DND-41 (cell line): ENCODE data around the gene DCLRE1B.

Source experiments
- ATAC-seq: fragments of 200-7000 bp; cut with Tn5 transposase; 3 replicates; pipeline ENCODE4 v1.9.1; 2021; ENCODE audit warnings: low read depth; ENCODE audit not compliant: insufficient read depth
- DNase-seq: peaks from one replicate; pipeline ENCODE4 v3.0.0-alpha.2; 2020
- H2AFZ ChIP-seq: 2 replicates; pipeline ENCODE4 v1.6.0; 2012; ENCODE audit warnings: low read depth, low read length
- H3K27ac ChIP-seq: 2 replicates; pipeline ENCODE4 v1.5.1; 2012; ENCODE audit warnings: low read length, inconsistent platforms
- H3K27me3 ChIP-seq: fragments of 200-600 bp; sonication (generic); 2 replicates; pipeline ENCODE4 v1.6.0; 2012; ENCODE audit warnings: low read length, mild to moderate bottlenecking, inconsistent platforms; ENCODE audit not compliant: insufficient read depth, poor library complexity
- H3K36me3 ChIP-seq: 2 replicates; pipeline ENCODE4 v1.5.1; 2012; ENCODE audit warnings: low read length, inconsistent platforms; ENCODE audit not compliant: insufficient read depth
- H3K4me1 ChIP-seq: 2 replicates; pipeline ENCODE4 v1.5.1; 2012; ENCODE audit warnings: mild to moderate bottlenecking, low read length; ENCODE audit not compliant: insufficient read depth
- H3K4me2 ChIP-seq: 2 replicates; pipeline ENCODE4 v1.6.0; 2012; ENCODE audit warnings: mild to moderate bottlenecking, moderate library complexity, low read length, inconsistent platforms; ENCODE audit not compliant: insufficient read depth
- H3K4me3 ChIP-seq, 2 experiments: fragments of 200-600 bp in 1 of 2; shearing (Covaris generic) in 1 of 2; 2 replicates each; pipeline ENCODE4 v1.5.1; 2012 to 2016; ENCODE audit warnings: inconsistent platforms in 2 of 2, low read length in 2 of 2, mild to moderate bottlenecking in 2 of 2, low read depth in 1 of 2, moderate library complexity in 1 of 2
- H3K79me2 ChIP-seq: 2 replicates; pipeline ENCODE4 v1.6.0; 2012; ENCODE audit warnings: low read length, inconsistent platforms; ENCODE audit not compliant: insufficient read depth
- H3K9ac ChIP-seq: 2 replicates; pipeline ENCODE4 v1.6.0; 2012; ENCODE audit warnings: low read depth, mild to moderate bottlenecking, inconsistent platforms, low read length, moderate library complexity
- H3K9me3 ChIP-seq: 2 replicates; pipeline ENCODE4 v1.5.1; 2012; ENCODE audit warnings: low read length, moderate library complexity, mild to moderate bottlenecking, inconsistent platforms; ENCODE audit not compliant: insufficient read depth, severe bottlenecking
- H4K20me1 ChIP-seq: 2 replicates; pipeline ENCODE4 v1.6.0; 2012; ENCODE audit warnings: low read length; ENCODE audit not compliant: insufficient read depth
- EZH2 ChIP-seq: IDR thresholded peaks from 3 replicates; pipeline ENCODE4 v1.6.1; 2012; ENCODE audit warnings: borderline replicate concordance, low read depth, mild to moderate bottlenecking, moderate library complexity, low read length, inconsistent platforms; ENCODE audit not compliant: severe bottlenecking
- TF ChIP-seq, protein P1 (sequence below): IDR thresholded peaks from 2 replicates; pipeline ENCODE4 v1.5.1; 2012; ENCODE audit warnings: borderline replicate concordance, low read length, moderate library complexity, mild to moderate bottlenecking; ENCODE audit not compliant: poor library complexity, severe bottlenecking; ENCODE audit errors: extremely low read depth

Gene DCLRE1B

DNA sequence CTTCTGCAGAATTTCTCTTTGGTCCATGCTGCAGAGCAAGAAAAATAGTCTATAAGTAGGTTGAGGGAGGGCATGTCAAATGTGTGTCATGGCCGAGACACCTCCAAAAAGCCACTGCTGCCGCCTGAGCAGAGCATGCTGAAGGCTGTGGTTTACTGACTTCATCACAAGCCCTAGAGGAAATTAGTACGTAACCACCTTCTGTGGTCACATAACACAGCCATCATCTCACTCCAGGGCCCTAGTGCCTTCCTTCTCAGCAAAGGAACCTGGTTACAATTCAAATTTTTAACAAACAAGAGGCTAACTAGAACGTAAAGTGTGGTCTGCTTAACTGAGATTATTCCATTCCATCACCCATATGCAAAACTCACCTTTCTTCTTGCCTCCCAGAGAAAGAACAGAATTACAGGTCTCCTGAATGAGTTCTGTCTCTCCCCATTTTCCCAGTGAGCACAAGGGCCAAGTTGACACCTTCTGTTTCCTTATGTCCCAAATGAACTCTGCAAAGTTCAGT, 33.5 kb upstream of the DCLRE1B start, which contains the start of gene PTPN22:
TSS of gene PTPN22 (minus strand) at position 116 of the 517 bp plus-strand sequence.
- H4K20me1 ChIP-seq, result no peaks in the 10 kb centered on the region
- peak within 1 kb of the TSS; percentile 83 for H2AFZ ChIP-seq
- ATAC-seq (peak; percentile 100), DNase-seq (peak; percentile 88)
- peak within 1 kb of the TSS; percentile 90 for H3K27ac ChIP-seq
- peaks cover 42% of the 10 kb centered on the region for H3K79me2 ChIP-seq
- H3K9ac ChIP-seq, result peak within 1 kb of the TSS; percentile 69
- H3K4me2 ChIP-seq, result peak within 1 kb of the TSS; percentile 74
- no peaks in the 10 kb centered on the region for H3K36me3 ChIP-seq
- H3K4me1 ChIP-seq, result peaks cover 66% of the 10 kb centered on the region
- TF ChIP-seq EZH2, result no peak
- TF ChIP-seq, protein P1, sequence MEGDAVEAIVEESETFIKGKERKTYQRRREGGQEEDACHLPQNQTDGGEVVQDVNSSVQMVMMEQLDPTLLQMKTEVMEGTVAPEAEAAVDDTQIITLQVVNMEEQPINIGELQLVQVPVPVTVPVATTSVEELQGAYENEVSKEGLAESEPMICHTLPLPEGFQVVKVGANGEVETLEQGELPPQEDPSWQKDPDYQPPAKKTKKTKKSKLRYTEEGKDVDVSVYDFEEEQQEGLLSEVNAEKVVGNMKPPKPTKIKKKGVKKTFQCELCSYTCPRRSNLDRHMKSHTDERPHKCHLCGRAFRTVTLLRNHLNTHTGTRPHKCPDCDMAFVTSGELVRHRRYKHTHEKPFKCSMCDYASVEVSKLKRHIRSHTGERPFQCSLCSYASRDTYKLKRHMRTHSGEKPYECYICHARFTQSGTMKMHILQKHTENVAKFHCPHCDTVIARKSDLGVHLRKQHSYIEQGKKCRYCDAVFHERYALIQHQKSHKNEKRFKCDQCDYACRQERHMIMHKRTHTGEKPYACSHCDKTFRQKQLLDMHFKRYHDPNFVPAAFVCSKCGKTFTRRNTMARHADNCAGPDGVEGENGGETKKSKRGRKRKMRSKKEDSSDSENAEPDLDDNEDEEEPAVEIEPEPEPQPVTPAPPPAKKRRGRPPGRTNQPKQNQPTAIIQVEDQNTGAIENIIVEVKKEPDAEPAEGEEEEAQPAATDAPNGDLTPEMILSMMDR, result no peak
- H3K9me3 ChIP-seq, result no peaks in the 10 kb centered on the region
- no peaks in the 10 kb centered on the region for H3K27me3 ChIP-seq
- H3K4me3 ChIP-seq, result peak within 1 kb of the TSS; percentile 50 to 62

DNA sequence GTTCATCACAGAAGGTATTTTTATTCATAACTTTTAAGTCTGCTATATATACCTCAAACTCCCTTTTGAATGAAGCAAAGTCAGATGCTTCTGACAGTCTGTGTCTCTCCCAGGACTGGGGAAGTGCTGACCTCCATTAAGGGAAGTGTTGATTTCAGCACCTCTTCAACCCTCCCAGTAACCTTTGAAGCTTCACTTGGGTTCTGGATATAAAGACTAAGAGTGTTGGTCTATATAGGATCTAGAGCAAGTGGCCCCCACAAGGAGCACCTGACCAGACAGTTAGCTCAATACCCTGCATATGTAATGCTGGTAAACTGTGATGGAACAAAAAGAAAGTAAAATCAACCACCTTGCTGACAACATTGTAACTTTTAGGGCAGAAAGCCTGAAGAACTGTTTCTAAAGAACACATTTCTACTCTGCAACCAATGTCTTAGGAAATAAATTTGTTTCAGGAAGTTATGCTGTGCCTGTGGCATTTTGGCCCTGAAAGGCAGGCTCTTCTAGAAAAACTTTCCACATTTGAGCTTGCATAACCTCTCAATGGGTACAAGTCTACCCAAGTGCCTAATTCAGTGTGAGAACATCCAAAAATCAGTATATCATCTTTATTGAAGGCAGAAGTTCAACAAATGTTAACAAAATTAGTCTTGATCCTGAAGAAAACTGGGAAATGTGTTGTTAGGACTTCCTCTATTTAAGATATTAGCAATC, 32.7 kb upstream of the DCLRE1B start:
- ATAC-seq (peak; percentile 18), DNase-seq (peak; percentile 29)
- H3K4me3 ChIP-seq, result peak overlapping the region in 1 of 2 experiments; percentile 62; a peak in 2 of 4 replicates
- no peaks in the 10 kb centered on the region for H4K20me1 ChIP-seq
- no peaks in the 10 kb centered on the region for H3K9me3 ChIP-seq
- H3K4me1 ChIP-seq, result peaks cover 66% of the 10 kb centered on the region
- peaks cover 36% of the 10 kb centered on the region for H3K79me2 ChIP-seq
- H3K27me3 ChIP-seq, result no peaks in the 10 kb centered on the region
- H2AFZ ChIP-seq, result peak overlapping the region; percentile 83
- peak overlapping the region; percentile 90 for H3K27ac ChIP-seq
- TF ChIP-seq, protein P1, result no peak
- no peak for TF ChIP-seq EZH2
- H3K4me2 ChIP-seq, result peak overlapping the region; percentile 74
- peak overlapping the region; percentile 69 for H3K9ac ChIP-seq
- no peaks in the 10 kb centered on the region for H3K36me3 ChIP-seq

DNA sequence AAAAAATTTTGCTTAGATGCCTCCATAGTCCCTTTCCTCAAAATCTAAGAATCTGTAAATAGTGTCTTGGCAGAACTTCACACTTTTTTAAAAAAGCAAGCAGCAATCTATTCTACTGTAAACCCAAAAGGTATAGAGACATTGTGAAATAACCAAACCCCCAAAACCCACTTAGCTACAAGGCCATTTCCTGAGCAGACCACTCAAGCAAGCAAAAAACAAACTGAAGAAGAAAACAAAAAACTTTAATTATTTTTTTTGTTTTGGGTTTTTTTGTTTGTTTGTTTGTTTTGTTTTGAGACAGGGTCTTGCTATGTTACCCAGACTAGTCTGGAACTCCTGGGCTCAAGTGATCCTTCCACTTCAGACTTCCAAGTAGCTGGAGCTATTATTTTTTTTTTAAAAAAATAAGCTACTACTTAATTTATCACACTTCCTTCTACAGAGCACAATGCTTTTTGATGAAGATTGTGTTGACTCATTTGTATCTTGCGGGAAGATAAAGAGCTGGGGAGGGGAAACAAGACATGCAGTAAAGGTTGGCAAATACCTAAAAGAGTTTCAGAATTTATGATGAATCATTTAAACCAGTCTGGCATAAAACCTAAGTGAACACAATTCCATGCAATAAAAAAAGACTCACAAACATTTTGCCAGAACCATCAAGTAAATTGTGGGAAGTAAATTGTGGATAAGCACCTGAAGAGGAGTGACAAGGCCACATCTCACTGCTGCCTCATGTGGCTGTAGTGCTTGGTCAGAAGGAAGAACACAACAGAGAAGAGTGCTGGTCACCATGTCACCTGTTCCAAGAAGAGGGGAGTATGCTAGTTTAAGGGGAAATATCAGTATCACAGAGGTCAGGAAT, 30.9 kb upstream of the DCLRE1B start:
- Histone ChIP-seq H3K9ac (no peak overlapping the region), H3K4me1 (peaks cover 60% of the 10 kb centered on the region), H3K27me3 (no peaks in the 10 kb centered on the region), H3K27ac (no peak overlapping the region), H3K4me2 (no peak overlapping the region), H4K20me1 (no peaks in the 10 kb centered on the region), H2AFZ (peak overlapping the region; percentile 15; the same call in 1 of the 2 replicates), H3K79me2 (peaks cover 22% of the 10 kb centered on the region), H3K9me3 (no peaks in the 10 kb centered on the region), H3K36me3 (no peaks in the 10 kb centered on the region), H3K4me3 (no peak overlapping the region)
- TF ChIP-seq, protein P1, result peak; percentile 40
- TF ChIP-seq EZH2, result no peak
- DNase-seq (no peak), ATAC-seq (no peak)
